GM23248 (cell line): ENCODE results near the gene IQSEC1.

Experiments
- EZH2 ChIP-seq: fragments of 200-600 bp; sonication (generic); IDR thresholded peaks from 2 replicates; pipeline ENCODE4 v1.6.1; 2018; ENCODE audit warnings: antibody characterized with exemption, mild to moderate bottlenecking; ENCODE audit not compliant: insufficient read depth, poor library complexity, severe bottlenecking
- EZH2phosphoT487 ChIP-seq: fragments of 200-600 bp; sonication (generic); IDR thresholded peaks from 2 replicates; pipeline ENCODE4 v1.6.1; 2018; ENCODE audit warnings: antibody characterized with exemption, moderate library complexity, mild to moderate bottlenecking, low read depth; ENCODE audit not compliant: insufficient read depth

DNA sequence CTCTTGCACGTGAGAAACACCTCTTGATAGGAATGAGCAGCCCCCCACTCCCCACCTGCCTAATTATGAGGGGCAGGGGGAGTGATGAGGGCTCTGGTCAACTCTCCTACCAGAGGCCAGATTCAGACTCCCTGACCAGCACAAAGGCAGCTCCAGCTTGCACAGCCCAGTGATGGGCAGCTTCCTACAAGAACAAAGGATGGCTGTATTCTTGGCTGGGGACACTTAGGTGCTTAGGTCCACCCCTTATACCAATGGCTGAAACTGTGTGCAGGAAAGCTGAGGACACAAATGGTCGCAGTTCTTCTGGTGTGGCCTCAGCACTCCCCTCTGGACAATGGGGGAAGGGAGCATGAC lies 81.8 kb downstream of the IQSEC1 start:
- TF ChIP-seq EZH2 (no peak), EZH2phosphoT487 (no peak)
